ENCODE measurements around the gene GJB6. TPM values are rescaled to one million over a fixed set of nuclear protein-coding genes. Genes with fewer than 3 reads are reported as not detected.

Gene GJB6
- total RNA-seq, 4 donors from 2014 or later = 0.54 to 4.3 (median 1.7) TPM

DNA sequence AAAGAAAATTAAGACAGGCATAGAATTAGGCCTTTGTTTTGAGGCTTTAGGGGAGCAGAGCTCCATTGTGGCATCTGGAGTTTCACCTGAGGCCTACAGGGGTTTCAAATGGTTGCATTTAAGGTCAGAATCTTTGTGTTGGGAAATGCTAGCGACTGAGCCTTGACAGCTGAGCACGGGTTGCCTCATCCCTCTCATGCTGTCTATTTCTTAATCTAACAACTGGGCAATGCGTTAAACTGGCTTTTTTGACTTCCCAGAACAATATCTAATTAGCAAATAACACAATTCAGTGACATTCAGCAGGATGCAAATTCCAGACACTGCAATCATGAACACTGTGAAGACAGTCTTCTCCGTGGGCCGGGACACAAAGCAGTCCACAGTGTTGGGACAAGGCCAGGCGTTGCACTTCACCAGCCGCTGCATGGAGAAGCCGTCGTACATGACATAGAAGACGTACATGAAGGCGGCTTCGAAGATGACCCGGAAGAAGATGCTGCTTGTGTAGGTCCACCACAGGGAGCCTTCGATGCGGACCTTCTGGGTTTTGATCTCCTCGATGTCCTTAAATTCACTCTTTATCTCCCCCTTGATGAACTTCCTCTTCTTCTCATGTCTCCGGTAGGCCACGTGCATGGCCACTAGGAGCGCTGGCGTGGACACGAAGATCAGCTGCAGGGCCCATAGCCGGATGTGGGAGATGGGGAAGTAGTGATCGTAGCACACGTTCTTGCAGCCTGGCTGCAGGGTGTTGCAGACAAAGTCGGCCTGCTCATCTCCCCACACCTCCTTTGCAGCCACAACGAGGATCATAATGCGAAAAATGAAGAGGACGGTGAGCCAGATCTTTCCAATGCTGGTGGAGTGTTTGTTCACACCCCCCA, 43.2 kb downstream of the GJB6 start:
- no peaks in the 10 kb centered on the region for H3K27me3 ChIP-seq
- no peak for DNase-seq
- peaks cover 5 to 22% of the 10 kb centered on the region in 2 donors for H3K4me1 ChIP-seq
- no peaks in the 10 kb centered on the region for H3K9me3 ChIP-seq
- H3K4me3 ChIP-seq (replicated peaks in 1 of 3) = no peak overlapping the region
- 88 to 89% methylated on average over 28 of the region's 28 CpGs for WGBS, 2 donors
- no peaks in the 10 kb centered on the region for H3K36me3 ChIP-seq
- no peak overlapping the region for H3K27ac ChIP-seq
- TF ChIP-seq, protein P1, sequence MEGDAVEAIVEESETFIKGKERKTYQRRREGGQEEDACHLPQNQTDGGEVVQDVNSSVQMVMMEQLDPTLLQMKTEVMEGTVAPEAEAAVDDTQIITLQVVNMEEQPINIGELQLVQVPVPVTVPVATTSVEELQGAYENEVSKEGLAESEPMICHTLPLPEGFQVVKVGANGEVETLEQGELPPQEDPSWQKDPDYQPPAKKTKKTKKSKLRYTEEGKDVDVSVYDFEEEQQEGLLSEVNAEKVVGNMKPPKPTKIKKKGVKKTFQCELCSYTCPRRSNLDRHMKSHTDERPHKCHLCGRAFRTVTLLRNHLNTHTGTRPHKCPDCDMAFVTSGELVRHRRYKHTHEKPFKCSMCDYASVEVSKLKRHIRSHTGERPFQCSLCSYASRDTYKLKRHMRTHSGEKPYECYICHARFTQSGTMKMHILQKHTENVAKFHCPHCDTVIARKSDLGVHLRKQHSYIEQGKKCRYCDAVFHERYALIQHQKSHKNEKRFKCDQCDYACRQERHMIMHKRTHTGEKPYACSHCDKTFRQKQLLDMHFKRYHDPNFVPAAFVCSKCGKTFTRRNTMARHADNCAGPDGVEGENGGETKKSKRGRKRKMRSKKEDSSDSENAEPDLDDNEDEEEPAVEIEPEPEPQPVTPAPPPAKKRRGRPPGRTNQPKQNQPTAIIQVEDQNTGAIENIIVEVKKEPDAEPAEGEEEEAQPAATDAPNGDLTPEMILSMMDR (IDR thresholded peaks at IDR 0.05) = no peak
- TF ChIP-seq POLR2A (IDR thresholded peaks at IDR 0.05) = no peak
- intact Hi-C loops (cut with DNase I) = loop anchor here (10.0 kb wide), 2 partner anchors 526 to 736 kb away; no protein-coding TSS in a partner anchor

DNA sequence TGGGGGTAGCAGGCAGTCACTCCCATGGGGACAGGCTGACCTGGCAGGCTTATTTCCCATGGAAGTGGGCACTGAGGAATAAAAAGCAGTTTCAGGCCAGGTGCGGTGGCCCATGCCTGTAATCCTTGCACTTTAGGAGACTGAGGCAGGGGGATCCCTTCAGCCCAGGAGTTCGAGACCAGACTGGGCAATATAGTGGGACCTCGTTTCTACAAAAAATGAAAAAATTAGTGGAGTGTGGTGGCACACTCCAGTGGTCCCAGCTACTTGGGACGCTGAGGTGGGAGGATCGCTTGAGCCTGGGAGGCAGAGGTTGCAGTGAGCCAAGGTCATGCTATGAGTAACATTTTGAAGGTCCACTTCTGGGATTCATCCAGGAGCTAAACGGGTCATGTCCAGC, 45.3 kb downstream of the GJB6 start:
- Histone ChIP-seq H3K9me3 (no peaks in the 10 kb centered on the region), H3K4me1 (peaks cover 2 to 3% of the 10 kb centered on the region in 2 donors), H3K27ac (no peak overlapping the region), H3K36me3 (no peaks in the 10 kb centered on the region), H3K4me3 (replicated peaks in 1 of 3) (no peak overlapping the region), H3K27me3 (no peaks in the 10 kb centered on the region)
- TF ChIP-seq POLR2A (IDR thresholded peaks at IDR 0.05) = no peak
- TF ChIP-seq, protein P1 (IDR thresholded peaks at IDR 0.05) = no peak
- intact Hi-C loops (cut with DNase I) = loop anchor here (10.0 kb wide), 2 partner anchors 528 to 738 kb away; no protein-coding TSS in a partner anchor
- no peak for DNase-seq
- WGBS, 2 donors = 72 to 75% methylated on average over 6 of the region's 6 CpGs

DNA sequence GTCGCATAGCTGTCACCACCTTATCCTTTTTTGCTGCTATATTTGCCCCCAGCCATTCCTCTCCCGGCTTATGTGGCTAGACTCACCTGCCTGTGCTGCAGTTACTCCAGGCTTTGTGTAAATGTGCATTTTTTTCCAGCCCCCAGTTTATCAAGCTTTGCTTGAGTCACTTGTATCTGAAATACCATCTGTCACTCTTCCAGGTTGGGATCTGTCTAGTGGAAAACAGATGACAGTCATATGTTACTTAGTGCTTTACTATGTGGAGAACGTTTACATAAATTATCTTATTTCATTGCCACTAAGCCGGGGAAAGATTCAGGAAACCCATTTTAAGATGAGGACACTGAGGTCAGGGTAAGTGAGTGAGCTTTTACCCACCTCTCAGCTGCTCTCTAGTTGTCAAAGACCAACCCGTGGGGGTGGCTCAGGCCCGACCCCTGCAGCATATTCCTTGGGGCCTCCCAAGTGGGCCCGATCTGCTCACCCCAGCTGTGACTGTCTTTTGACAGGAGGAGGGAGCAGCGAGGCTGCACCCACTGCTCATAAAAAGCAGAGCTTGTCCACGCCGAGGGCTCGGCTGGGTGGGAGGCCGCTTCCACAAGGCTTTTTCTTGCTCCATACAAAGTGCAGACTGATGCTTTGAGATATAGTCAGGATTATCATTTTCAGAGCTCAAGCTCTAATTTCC, 46.6 kb downstream of the GJB6 start:
- 85% methylated on average over 12 of the region's 12 CpGs for WGBS, 2 donors
- Histone ChIP-seq H3K36me3 (no peaks in the 10 kb centered on the region), H3K27ac (no peak overlapping the region), H3K4me3 (replicated peaks in 1 of 3) (no peak overlapping the region), H3K4me1 (no peaks in the 10 kb centered on the region), H3K27me3 (no peaks in the 10 kb centered on the region), H3K9me3 (no peaks in the 10 kb centered on the region)
- no peak for TF ChIP-seq POLR2A (IDR thresholded peaks at IDR 0.05)
- TF ChIP-seq, protein P1 (IDR thresholded peaks at IDR 0.05) = no peak
- intact Hi-C loops (cut with DNase I) = loop anchor here (10.0 kb wide), 2 partner anchors 529 to 739 kb away; no protein-coding TSS in a partner anchor
- DNase-seq = no peak

GRCh38 chr13:20182231-20182846, 49.8 kb downstream of the GJB6 start:
- 19% methylated on average over 5 of the region's 5 CpGs for WGBS, 2 donors
- no peak for TF ChIP-seq POLR2A (IDR thresholded peaks at IDR 0.05)
- TF ChIP-seq, protein P1 (IDR thresholded peaks at IDR 0.05) = peak; percentile 28 to 86 (median 81)
- Histone ChIP-seq H3K4me3 (replicated peaks in 1 of 3) (no peak overlapping the region), H3K9me3 (no peaks in the 10 kb centered on the region), H3K36me3 (no peaks in the 10 kb centered on the region), H3K27ac (no peak overlapping the region), H3K4me1 (no peaks in the 10 kb centered on the region), H3K27me3 (no peaks in the 10 kb centered on the region)
- intact Hi-C loops (cut with DNase I) = loop anchor here (10.0 kb wide), 2 partner anchors 532 to 742 kb away; no protein-coding TSS in a partner anchor
- peak; percentile 49 to 54 for DNase-seq
